Astrocyte of the spinal cord (primary cell): ENCODE measurements around the gene TRMT2A.

Source experiments
- DNase-seq: peaks from one replicate; pipeline ENCODE4 v3.0.0; 2011; ENCODE audit warnings: low read depth, low spot score
- H3K4me3 ChIP-seq: 2 replicates; pipeline ENCODE4 v1.5.1; 2011; ENCODE audit warnings: low read depth, mild to moderate bottlenecking, low read length, moderate library complexity
- in situ Hi-C: cut with HindIII; loops from 2 replicates; pipeline ENCODE4 v1.10.0; 2017; ENCODE audit warnings: low sequenced_read_pairs
- TF ChIP-seq, protein P1 (sequence below): IDR thresholded peaks from 2 replicates; pipeline ENCODE4 v1.5.1; 2012; ENCODE audit warnings: low read depth, mild to moderate bottlenecking, low read length, inconsistent platforms

The TRMT2A gene

DNA sequence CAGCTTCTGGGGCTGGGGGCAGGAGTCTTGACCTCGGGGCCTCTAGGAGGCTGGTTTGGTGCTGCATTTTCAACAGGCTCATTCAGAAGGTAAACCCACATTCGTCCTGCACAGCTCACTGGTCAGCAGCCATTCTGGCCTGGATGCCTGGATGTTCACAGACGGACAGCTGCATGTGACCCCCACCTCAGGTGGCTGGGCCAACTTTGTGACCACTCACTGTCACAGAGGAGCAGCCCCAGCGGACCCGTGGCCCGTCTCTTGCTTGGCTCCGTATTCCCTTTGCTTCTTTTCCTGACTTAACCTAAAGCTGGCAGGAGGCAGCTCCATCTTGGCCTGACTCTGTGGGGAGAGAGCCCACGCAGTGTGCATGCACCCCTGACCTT lies 28.8 kb downstream of the TRMT2A start:
- no peak overlapping the region for H3K4me3 ChIP-seq
- in situ Hi-C loops: no loop called here
- DNase-seq: no peak
- TF ChIP-seq, protein P1, sequence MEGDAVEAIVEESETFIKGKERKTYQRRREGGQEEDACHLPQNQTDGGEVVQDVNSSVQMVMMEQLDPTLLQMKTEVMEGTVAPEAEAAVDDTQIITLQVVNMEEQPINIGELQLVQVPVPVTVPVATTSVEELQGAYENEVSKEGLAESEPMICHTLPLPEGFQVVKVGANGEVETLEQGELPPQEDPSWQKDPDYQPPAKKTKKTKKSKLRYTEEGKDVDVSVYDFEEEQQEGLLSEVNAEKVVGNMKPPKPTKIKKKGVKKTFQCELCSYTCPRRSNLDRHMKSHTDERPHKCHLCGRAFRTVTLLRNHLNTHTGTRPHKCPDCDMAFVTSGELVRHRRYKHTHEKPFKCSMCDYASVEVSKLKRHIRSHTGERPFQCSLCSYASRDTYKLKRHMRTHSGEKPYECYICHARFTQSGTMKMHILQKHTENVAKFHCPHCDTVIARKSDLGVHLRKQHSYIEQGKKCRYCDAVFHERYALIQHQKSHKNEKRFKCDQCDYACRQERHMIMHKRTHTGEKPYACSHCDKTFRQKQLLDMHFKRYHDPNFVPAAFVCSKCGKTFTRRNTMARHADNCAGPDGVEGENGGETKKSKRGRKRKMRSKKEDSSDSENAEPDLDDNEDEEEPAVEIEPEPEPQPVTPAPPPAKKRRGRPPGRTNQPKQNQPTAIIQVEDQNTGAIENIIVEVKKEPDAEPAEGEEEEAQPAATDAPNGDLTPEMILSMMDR: no peak

DNA sequence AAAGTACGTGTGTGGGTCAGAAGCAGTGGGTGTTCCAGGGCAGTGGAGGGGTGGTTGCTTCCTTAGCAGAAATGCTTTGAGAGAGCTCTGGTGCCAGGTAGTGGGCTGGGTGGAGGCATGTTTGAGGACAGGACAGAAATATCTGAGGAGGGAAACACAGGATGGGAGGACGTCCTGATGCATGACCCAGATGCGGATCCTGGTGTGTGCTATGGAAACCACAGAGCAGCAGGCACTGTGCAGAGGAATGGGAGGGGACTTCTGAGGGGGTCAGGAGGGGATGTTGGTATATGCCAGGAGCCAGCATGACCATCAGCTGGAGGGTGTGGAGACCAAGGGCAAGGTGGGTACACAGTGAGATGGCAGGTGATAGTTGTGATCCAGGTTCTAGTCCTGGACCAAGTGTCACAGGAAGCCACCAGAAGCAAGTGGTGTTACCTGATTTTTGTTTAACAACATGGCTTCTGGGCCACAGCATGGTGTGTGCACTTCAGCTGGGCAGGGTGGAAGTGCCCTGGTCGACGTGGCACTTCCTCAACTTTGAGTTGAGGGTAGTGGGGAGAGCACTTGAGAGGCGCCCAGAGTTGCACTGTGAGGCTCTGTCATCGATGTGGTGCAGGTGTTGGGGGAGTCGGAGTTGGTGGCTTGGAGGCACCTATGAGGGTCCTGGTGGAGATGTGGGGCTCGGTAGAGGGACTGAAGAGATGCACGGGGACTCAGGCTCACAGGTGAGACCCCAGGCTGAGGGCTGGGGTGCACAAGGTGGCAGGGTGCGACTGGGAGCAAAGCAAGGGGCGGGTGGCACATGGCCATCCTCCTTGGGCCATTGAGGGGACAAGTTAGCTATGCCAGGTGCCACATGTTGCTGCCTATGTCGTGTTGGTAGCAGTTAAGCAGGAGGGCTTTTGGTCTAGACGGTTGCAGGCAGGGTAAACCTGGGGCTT lies 29.4 kb downstream of the TRMT2A start:
- TF ChIP-seq, protein P1: no peak
- in situ Hi-C loops: no loop called here
- H3K4me3 ChIP-seq: no peak overlapping the region
- DNase-seq: no peak

DNA sequence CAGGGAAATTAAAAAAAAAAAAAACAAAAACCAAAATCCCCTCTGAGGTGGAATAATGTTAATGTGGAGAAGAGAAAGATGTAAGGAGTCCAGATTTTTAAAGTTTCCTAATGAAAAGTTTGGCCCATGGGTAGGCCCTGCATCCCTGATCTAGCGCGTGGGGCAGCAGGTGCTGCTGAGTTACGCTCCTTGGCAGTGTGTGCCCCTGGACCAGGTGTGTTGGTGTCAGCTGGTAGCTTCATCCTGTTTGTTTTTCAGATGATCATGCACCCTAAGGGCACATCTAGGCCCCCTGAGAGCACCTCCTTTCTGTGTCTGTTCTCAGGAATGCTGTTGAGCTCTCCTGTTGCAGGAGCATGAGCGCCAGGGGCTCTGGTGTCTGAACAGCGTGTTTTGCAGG lies 30.3 kb downstream of the TRMT2A start:
- TF ChIP-seq, protein P1: no peak
- in situ Hi-C loops: no loop called here
- no peak for DNase-seq
- H3K4me3 ChIP-seq: no peak overlapping the region

DNA sequence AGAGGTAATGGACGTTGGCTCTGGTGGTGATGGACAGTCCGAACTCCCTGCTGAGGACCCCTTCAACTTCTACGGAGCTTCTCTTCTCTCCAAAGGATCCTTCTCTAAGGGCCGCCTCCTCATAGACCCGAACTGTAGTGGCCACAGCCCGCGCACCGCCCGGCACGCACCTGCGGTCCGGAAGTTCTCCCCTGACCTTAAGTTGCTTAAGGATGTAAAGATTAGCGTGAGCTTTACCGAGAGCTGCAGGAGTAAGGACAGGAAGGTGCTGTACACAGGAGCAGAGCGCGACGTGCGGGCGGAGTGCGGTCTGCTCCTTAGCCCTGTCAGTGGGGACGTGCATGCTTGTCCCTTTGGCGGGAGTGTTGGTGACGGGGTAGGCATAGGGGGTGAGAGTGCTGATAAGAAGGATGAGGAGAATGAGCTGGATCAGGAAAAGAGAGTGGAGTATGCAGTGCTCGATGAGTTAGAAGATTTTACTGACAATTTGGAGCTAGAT lies 30.9 kb downstream of the TRMT2A start:
- in situ Hi-C loops: no loop called here
- DNase-seq: no peak
- TF ChIP-seq, protein P1: no peak
- H3K4me3 ChIP-seq: no peak overlapping the region

DNA sequence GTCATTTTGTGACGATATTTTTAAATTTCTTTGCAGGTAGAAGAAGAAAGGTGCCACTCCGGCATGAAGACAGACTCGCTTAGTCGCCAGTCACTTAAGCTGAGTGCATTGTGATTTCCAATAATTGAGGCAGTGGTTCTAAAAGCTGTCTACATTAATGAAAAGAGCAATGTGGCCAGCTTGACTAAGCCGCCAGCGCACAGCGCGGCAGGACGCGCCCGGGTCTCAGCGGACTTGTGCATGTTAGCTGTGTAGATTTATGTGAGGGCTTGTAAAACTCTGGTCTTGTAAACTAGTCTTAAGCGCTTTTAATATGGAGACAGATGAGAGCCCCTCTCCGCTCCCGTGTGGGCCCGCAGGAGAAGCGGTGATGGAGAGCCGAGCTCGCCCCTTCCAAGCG lies 31.4 kb downstream of the TRMT2A start:
- no peak for DNase-seq
- in situ Hi-C loops: no loop called here
- H3K4me3 ChIP-seq: no peak overlapping the region
- TF ChIP-seq, protein P1: no peak

DNA sequence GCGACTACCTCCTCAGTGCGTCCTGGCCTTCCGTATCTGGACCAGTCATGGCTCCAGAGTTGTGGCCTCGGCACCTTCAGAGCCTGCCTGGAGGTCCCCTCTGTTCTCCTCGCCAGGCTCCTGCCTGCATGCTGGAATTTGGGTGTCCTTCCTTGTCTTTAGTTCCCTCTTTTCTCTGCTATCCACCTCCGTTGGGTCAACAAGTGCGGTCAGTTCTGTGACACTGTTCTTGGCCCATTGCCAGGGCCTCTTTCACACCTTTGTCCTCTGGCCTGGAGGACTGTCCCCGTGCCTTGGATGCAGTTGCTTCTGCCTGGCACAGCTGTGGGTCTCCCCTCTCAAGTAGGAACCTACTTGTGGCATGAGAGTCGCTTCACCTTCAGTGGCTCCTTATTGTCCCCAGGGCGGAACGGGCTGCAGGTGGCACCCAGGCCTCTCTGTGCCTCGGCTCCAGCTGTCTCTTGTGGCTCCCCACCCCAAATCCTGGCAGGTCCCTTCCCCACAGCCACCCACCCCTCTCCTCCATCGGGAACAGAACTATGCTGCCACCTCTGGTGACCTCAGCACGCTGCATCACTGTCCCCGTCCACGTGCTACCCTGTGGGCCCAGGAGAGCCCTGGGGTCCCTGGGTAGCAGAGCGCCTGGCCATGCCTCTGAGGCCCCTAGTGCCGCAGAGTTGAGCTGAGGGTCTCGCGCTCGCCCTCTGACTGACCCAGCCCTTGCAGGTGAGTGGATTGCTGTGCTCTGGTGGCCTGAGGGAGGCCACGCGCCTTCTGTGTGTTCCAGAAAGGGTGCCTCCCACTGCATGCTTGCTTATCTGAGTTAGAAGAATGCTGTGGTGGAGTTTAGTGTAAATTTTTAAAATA lies 32.2 kb downstream of the TRMT2A start:
- H3K4me3 ChIP-seq: no peak overlapping the region
- in situ Hi-C loops: no loop called here
- DNase-seq: no peak

More for the DNA sequence above, 32.2 kb downstream of the TRMT2A start:
- TF ChIP-seq, protein P1: peak; percentile 40
